ENCODE results near the gene CCDC89.

CCDC89 gene

DNA sequence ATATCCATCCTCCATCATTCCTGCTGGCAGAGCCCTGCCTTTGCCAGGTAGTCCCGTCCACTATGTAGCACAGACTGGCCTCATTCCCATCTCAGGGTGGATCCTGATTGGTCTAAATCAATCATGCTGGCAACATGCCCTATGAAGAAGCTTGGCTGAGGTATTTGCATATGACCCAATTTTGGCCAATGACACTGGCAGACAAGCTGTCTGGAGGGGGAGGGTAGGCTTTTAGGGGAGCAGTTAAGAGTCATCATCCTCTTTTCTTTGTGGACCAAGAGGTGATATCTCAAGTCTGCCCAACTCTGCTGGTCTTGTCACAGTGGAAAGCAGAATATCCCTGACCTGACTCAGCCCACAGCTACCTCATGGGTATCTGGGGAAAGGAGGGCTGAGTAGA, 5.1 kb downstream of the CCDC89 start:
- H3K4me3 ChIP-seq (ENCODE audit: low read depth, low read length): no peak overlapping the region
- no peaks in the 10 kb centered on the region for H3K9me3 ChIP-seq (ENCODE audit: control insufficient read depth, insufficient read depth, low read depth, low read length)
- TF ChIP-seq, protein P1, sequence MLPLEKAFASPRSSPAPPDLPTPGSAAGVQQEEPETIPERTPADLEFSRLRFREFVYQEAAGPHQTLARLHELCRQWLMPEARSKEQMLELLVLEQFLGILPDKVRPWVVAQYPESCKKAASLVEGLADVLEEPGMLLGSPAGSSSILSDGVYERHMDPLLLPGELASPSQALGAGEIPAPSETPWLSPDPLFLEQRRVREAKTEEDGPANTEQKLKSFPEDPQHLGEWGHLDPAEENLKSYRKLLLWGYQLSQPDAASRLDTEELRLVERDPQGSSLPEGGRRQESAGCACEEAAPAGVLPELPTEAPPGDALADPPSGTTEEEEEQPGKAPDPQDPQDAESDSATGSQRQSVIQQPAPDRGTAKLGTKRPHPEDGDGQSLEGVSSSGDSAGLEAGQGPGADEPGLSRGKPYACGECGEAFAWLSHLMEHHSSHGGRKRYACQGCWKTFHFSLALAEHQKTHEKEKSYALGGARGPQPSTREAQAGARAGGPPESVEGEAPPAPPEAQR (tag by site-specific recombination; IDR thresholded peaks at IDR 0.05): no peak
- TF ChIP-seq, protein P2, sequence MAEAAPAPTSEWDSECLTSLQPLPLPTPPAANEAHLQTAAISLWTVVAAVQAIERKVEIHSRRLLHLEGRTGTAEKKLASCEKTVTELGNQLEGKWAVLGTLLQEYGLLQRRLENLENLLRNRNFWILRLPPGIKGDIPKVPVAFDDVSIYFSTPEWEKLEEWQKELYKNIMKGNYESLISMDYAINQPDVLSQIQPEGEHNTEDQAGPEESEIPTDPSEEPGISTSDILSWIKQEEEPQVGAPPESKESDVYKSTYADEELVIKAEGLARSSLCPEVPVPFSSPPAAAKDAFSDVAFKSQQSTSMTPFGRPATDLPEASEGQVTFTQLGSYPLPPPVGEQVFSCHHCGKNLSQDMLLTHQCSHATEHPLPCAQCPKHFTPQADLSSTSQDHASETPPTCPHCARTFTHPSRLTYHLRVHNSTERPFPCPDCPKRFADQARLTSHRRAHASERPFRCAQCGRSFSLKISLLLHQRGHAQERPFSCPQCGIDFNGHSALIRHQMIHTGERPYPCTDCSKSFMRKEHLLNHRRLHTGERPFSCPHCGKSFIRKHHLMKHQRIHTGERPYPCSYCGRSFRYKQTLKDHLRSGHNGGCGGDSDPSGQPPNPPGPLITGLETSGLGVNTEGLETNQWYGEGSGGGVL (tag by site-specific recombination; IDR thresholded peaks at IDR 0.05): no peak
- TF ChIP-seq, protein P3, sequence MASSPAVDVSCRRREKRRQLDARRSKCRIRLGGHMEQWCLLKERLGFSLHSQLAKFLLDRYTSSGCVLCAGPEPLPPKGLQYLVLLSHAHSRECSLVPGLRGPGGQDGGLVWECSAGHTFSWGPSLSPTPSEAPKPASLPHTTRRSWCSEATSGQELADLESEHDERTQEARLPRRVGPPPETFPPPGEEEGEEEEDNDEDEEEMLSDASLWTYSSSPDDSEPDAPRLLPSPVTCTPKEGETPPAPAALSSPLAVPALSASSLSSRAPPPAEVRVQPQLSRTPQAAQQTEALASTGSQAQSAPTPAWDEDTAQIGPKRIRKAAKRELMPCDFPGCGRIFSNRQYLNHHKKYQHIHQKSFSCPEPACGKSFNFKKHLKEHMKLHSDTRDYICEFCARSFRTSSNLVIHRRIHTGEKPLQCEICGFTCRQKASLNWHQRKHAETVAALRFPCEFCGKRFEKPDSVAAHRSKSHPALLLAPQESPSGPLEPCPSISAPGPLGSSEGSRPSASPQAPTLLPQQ (tag by site-specific recombination; IDR thresholded peaks at IDR 0.05): no peak
- TF ChIP-seq ZNF530 (tag by site-specific recombination; IDR thresholded peaks at IDR 0.05; ENCODE audit: low read depth): no peak
- TF ChIP-seq ZNF629 (tag by site-specific recombination; IDR thresholded peaks at IDR 0.05): no peak
- no peak for TF ChIP-seq ZXDB (tag by site-specific recombination; IDR thresholded peaks at IDR 0.05)
- ChIA-PET POLR2A (interaction anchor here (1.1 to 1.5 kb wide), 2 partner anchors 16 to 53 kb away, joined by 3 to 7 read pairs; partner anchors contain the start of gene TMEM126B), CTCF (interaction anchor here (3.4 kb wide), 1 partner anchor 15 kb away, joined by 14 read pairs; no protein-coding TSS in a partner anchor)
- H3K27ac ChIP-seq (ENCODE audit: extremely low read depth, low read depth, low read length): no peak overlapping the region
- no peaks in the 10 kb centered on the region for H3K36me3 ChIP-seq (ENCODE audit: control insufficient read depth in 2 of 2, insufficient read depth in 1 of 2, low read length in 2 of 2)
- no peaks in the 10 kb centered on the region for H3K4me1 ChIP-seq (ENCODE audit: control insufficient read depth, insufficient read depth, low read length)

DNA sequence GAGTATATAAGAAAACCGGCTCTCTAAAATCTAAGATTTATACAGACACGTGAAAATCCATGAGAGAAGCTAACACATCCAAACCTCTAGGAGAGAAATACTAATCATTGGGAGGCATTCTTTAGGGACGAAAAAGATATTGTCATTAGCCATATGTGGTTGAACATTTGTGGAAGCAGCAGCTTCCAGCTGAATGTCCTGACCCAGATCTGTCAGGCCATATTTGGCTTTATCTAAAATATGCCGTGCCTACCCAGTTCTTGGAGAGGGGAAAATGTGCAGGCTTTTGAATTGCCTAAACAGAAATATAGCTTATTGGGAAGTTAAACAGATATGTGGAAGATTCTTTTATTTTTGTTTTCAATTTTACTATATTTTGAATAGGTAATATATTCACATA, 6.4 kb downstream of the CCDC89 start:
- ChIA-PET CTCF (interaction anchor here (0.6 to 3.4 kb wide), 5 partner anchors 16 to 243 kb away, joined by 3 to 14 read pairs (median 3); no protein-coding TSS in a partner anchor), POLR2A (interaction anchor here (1.1 to 1.5 kb wide), 2 partner anchors 14 to 51 kb away, joined by 3 to 7 read pairs; partner anchors contain the start of gene TMEM126B)
- TF ChIP-seq FEZF1 (tag by site-specific recombination; IDR thresholded peaks at IDR 0.05) (no peak), SP2 (tag by site-specific recombination; IDR thresholded peaks at IDR 0.05) (no peak), YY1 (tag by site-specific recombination; IDR thresholded peaks at IDR 0.05) (no peak), ZNF157 (tag by site-specific recombination; IDR thresholded peaks at IDR 0.05) (no peak), GLIS2 (tag by site-specific recombination; IDR thresholded peaks at IDR 0.05) (no peak), KLF7 (tag by site-specific recombination; IDR thresholded peaks at IDR 0.05; ENCODE audit: borderline replicate concordance) (no peak), ZNF677 (tag by site-specific recombination; IDR thresholded peaks at IDR 0.05) (no peak), ZNF785 (tag by site-specific recombination; IDR thresholded peaks at IDR 0.05) (no peak), ZNF114 (tag by site-specific recombination; IDR thresholded peaks at IDR 0.05) (no peak), ZNF624 (tag by site-specific recombination; IDR thresholded peaks at IDR 0.05) (no peak), ZNF16 (tag by site-specific recombination; IDR thresholded peaks at IDR 0.05; ENCODE audit: low read depth) (no peak), ZNF311 (tag by site-specific recombination; IDR thresholded peaks at IDR 0.05; ENCODE audit: borderline replicate concordance) (no peak), SP3 (tag by site-specific recombination; IDR thresholded peaks at IDR 0.05) (no peak), ZNF660 (tag by site-specific recombination; IDR thresholded peaks at IDR 0.05) (no peak), ZIC2 (tag by site-specific recombination; IDR thresholded peaks at IDR 0.05) (no peak)
- TF ChIP-seq, protein P4, sequence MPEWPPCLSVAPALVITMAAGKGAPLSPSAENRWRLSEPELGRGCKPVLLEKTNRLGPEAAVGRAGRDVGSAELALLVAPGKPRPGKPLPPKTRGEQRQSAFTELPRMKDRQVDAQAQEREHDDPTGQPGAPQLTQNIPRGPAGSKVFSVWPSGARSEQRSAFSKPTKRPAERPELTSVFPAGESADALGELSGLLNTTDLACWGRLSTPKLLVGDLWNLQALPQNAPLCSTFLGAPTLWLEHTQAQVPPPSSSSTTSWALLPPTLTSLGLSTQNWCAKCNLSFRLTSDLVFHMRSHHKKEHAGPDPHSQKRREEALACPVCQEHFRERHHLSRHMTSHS (tag by site-specific recombination; IDR thresholded peaks at IDR 0.05): no peak
- TF ChIP-seq, protein P1 (tag by site-specific recombination; IDR thresholded peaks at IDR 0.05): no peak
- TF ChIP-seq, protein P5, sequence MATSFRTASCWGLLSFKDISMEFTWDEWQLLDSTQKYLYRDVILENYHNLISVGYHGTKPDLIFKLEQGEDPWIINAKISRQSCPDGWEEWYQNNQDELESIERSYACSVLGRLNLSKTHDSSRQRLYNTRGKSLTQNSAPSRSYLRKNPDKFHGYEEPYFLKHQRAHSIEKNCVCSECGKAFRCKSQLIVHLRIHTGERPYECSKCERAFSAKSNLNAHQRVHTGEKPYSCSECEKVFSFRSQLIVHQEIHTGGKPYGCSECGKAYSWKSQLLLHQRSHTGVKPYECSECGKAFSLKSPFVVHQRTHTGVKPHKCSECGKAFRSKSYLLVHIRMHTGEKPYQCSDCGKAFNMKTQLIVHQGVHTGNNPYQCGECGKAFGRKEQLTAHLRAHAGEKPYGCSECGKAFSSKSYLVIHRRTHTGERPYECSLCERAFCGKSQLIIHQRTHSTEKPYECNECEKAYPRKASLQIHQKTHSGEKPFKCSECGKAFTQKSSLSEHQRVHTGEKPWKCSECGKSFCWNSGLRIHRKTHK (tag by site-specific recombination; IDR thresholded peaks at IDR 0.05): no peak
- TF ChIP-seq, protein P6, sequence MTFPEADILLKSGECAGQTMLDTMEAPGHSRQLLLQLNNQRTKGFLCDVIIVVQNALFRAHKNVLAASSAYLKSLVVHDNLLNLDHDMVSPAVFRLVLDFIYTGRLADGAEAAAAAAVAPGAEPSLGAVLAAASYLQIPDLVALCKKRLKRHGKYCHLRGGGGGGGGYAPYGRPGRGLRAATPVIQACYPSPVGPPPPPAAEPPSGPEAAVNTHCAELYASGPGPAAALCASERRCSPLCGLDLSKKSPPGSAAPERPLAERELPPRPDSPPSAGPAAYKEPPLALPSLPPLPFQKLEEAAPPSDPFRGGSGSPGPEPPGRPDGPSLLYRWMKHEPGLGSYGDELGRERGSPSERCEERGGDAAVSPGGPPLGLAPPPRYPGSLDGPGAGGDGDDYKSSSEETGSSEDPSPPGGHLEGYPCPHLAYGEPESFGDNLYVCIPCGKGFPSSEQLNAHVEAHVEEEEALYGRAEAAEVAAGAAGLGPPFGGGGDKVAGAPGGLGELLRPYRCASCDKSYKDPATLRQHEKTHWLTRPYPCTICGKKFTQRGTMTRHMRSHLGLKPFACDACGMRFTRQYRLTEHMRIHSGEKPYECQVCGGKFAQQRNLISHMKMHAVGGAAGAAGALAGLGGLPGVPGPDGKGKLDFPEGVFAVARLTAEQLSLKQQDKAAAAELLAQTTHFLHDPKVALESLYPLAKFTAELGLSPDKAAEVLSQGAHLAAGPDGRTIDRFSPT (tag by site-specific recombination; IDR thresholded peaks at IDR 0.05): no peak
- Histone ChIP-seq H3K4me3 (ENCODE audit: low read depth, low read length) (no peak overlapping the region), H3K4me1 (ENCODE audit: control insufficient read depth, insufficient read depth, low read length) (no peaks in the 10 kb centered on the region), H3K9me3 (ENCODE audit: control insufficient read depth, insufficient read depth, low read depth, low read length) (no peaks in the 10 kb centered on the region), H3K27ac (ENCODE audit: extremely low read depth, low read depth, low read length) (no peak overlapping the region), H3K36me3 (ENCODE audit: control insufficient read depth in 2 of 2, insufficient read depth in 1 of 2, low read length in 2 of 2) (no peaks in the 10 kb centered on the region)
